A549 (cell line): ENCODE results near the gene KANSL3.

Experiments used
- EHMT2 ChIP-seq: fragments of 200-600 bp; sonication (generic); IDR thresholded peaks from 2 replicates; pipeline ENCODE4 v1.6.1; 2016; ENCODE audit warnings: antibody characterized with exemption, low read depth, mild to moderate bottlenecking, moderate library complexity
- EP300 ChIP-seq, 2 experiments: fragments of >200 bp; sonication (Bioruptor Twin); formaldehyde crosslinking; IDR thresholded peaks; 2 replicates in 1 of 2; 3 replicates in 1 of 2; pipeline ENCODE4 v1.6.1; 2016 to 2017
- MYC ChIP-seq: IDR thresholded peaks from 2 replicates; pipeline ENCODE4 v1.6.1; 2012; ENCODE audit warnings: mild to moderate bottlenecking, inconsistent platforms, low read length, improper control_type of control experiment, borderline replicate concordance
- POLR2A ChIP-seq: IDR thresholded peaks from 2 replicates; pipeline ENCODE4 v1.6.1; 2012; ENCODE audit warnings: mild to moderate bottlenecking, low read length
- POLR2AphosphoS2 ChIP-seq: conservative IDR thresholded peaks from 2 replicates; pipeline ENCODE4 v1.6.1; 2012; ENCODE audit warnings: low read length, improper control_type of control experiment, inconsistent platforms
- RAD21 ChIP-seq, 2 experiments: fragments of >200 bp in 1 of 2; sonication (Bioruptor Twin) in 1 of 2; formaldehyde crosslinking in 1 of 2; IDR thresholded peaks in 1 of 2; conservative IDR thresholded peaks in 1 of 2; 2 replicates in 1 of 2; 3 replicates in 1 of 2; pipeline ENCODE4 v1.6.1; 2012 to 2018; ENCODE audit warnings: inconsistent platforms in 1 of 2
- REST ChIP-seq: fragments of 200-600 bp; sonication (generic); IDR thresholded peaks from 2 replicates; pipeline ENCODE4 v1.6.1; 2016; ENCODE audit warnings: antibody characterized with exemption, mild to moderate bottlenecking, moderate library complexity
- TF ChIP-seq, protein P1 (sequence below): fragments of >200 bp; sonication (Bioruptor Twin); formaldehyde crosslinking; IDR thresholded peaks from 3 replicates; pipeline ENCODE4 v1.5.1; 2016
- TF ChIP-seq, protein P2 (sequence below): IDR thresholded peaks from 2 replicates; pipeline ENCODE4 v1.6.1; 2012
- TF ChIP-seq, protein P3 (sequence below): IDR thresholded peaks from 2 replicates; pipeline ENCODE4 v1.6.1; 2012; ENCODE audit warnings: low read depth, borderline replicate concordance
- TF ChIP-seq, protein P4 (sequence below): fragments of 150-350 bp; IDR thresholded peaks from 2 replicates; pipeline ENCODE4 v1.6.1; 2014; ENCODE audit warnings: low read depth, mild to moderate bottlenecking, low read length

DNA sequence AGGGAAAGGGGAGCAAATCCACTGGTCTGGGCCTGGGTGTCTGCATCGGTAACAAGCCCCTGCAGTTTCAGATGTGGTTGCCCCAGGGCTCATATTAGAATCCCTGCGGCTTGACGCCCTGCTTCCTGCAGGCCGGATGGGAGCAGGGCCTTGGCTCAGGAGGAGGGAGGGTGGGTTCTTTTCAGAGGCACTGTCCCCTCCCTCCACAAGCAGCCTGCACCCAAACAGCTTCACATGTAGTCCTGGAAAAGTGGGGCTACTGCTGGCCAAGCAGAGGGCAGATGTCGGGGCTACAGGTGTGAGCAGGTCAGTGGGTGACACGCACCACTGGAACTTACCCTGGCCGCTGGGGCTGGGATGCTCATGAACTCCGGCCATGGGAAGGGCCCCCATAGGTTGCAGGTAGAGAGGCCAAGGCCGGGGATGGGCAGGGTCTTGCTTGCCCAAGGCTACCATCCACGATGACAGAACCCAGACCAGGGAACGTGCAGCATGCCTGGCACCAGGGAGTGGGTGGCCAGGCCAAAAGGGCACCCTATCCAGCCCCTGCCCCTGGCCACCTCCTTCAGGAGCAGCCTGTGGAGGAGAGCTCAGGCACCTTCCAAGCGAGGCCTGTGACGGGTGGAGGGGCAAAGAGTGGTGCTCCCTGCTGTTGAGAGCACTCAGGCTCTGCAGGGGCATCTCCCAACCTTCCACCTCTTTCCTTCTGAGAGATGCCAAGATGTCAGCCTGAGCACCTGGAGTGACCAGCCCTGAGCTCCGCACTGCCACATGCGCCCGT lies 84.7 kb downstream of the KANSL3 start:
- TF ChIP-seq, protein P1, sequence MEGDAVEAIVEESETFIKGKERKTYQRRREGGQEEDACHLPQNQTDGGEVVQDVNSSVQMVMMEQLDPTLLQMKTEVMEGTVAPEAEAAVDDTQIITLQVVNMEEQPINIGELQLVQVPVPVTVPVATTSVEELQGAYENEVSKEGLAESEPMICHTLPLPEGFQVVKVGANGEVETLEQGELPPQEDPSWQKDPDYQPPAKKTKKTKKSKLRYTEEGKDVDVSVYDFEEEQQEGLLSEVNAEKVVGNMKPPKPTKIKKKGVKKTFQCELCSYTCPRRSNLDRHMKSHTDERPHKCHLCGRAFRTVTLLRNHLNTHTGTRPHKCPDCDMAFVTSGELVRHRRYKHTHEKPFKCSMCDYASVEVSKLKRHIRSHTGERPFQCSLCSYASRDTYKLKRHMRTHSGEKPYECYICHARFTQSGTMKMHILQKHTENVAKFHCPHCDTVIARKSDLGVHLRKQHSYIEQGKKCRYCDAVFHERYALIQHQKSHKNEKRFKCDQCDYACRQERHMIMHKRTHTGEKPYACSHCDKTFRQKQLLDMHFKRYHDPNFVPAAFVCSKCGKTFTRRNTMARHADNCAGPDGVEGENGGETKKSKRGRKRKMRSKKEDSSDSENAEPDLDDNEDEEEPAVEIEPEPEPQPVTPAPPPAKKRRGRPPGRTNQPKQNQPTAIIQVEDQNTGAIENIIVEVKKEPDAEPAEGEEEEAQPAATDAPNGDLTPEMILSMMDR, result no peak
- TF ChIP-seq REST (no peak), POLR2A (no peak), POLR2AphosphoS2 (no peak), EP300 (IDR thresholded peaks at IDR 0.05) (no peak), RAD21 (conservative IDR thresholded peaks at IDR 0.05 in 1 of 2, IDR thresholded peaks at IDR 0.05 in 1 of 2) (no peak), EHMT2 (no peak), MYC (no peak)
- TF ChIP-seq, protein P2, sequence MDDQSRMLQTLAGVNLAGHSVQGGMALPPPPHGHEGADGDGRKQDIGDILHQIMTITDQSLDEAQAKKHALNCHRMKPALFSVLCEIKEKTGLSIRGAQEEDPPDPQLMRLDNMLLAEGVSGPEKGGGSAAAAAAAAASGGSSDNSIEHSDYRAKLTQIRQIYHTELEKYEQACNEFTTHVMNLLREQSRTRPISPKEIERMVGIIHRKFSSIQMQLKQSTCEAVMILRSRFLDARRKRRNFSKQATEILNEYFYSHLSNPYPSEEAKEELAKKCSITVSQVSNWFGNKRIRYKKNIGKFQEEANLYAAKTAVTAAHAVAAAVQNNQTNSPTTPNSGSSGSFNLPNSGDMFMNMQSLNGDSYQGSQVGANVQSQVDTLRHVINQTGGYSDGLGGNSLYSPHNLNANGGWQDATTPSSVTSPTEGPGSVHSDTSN, result no peak
- TF ChIP-seq, protein P3, sequence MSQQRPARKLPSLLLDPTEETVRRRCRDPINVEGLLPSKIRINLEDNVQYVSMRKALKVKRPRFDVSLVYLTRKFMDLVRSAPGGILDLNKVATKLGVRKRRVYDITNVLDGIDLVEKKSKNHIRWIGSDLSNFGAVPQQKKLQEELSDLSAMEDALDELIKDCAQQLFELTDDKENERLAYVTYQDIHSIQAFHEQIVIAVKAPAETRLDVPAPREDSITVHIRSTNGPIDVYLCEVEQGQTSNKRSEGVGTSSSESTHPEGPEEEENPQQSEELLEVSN, result no peak
- TF ChIP-seq, protein P4, sequence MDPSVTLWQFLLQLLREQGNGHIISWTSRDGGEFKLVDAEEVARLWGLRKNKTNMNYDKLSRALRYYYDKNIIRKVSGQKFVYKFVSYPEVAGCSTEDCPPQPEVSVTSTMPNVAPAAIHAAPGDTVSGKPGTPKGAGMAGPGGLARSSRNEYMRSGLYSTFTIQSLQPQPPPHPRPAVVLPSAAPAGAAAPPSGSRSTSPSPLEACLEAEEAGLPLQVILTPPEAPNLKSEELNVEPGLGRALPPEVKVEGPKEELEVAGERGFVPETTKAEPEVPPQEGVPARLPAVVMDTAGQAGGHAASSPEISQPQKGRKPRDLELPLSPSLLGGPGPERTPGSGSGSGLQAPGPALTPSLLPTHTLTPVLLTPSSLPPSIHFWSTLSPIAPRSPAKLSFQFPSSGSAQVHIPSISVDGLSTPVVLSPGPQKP, result no peak
